Measurements from ENCODE around the gene EFNA4.

- TF ChIP-seq CTCF (conservative IDR thresholded peaks at IDR 0.05) (no peak), ZFX (IDR thresholded peaks at IDR 0.05) (no peak)
Observed at GRCh38 chr1:155062702-155063411, 683 bp upstream of the EFNA4 start.
